MG63 (cell line): ENCODE data around the gene NPIPB2. TPM values are rescaled to one million over a fixed set of nuclear protein-coding genes. Genes with fewer than 3 reads are reported as not detected.
"Not testable (repeated sequence)": the region's sequence is repeated elsewhere in the genome, so short reads cannot be mapped to it uniquely, and the experiment has no call there.

ENCODE experiments used
- DNase-seq: peaks from one replicate; pipeline ENCODE4 v3.0.0-alpha.2; 2020
- H3K27me3 ChIP-seq: fragments of 250-450 bp; sonication (Bioruptor Pico); 2 replicates; pipeline ENCODE4 v1.5.1; 2020; ENCODE audit warnings: mild to moderate bottlenecking, moderate library complexity
- H3K36me3 ChIP-seq: fragments of 250-450 bp; sonication (Bioruptor Pico); 2 replicates; pipeline ENCODE4 v1.5.1; 2020; ENCODE audit warnings: mild to moderate bottlenecking, moderate library complexity
- H3K4me3 ChIP-seq: fragments of 250-450 bp; sonication (Bioruptor Pico); 2 replicates; pipeline ENCODE4 v1.5.1; 2020; ENCODE audit warnings: mild to moderate bottlenecking, moderate library complexity
- H3K9me3 ChIP-seq: fragments of 250-450 bp; sonication (Bioruptor Pico); 2 replicates; pipeline ENCODE4 v1.5.1; 2020; ENCODE audit warnings: mild to moderate bottlenecking, moderate library complexity
- total RNA-seq: library from RNA; depleted of rRNA; stranded (reverse); fragments of >200 nt; shearing (Covaris generic); gene quantifications from 2 replicates; pipeline ENCODE4 v1.2.3, GENCODE V29; 2014; ENCODE audit warnings: low replicate concordance

NPIPB2 gene
- total RNA-seq, 1 experiment from 2014 or later, result not detected

- Histone ChIP-seq H3K4me3 (no peak overlapping the region), H3K36me3 (no peaks in the 10 kb centered on the region), H3K9me3 (no peaks in the 10 kb centered on the region), H3K27me3 (no peaks in the 10 kb centered on the region)
- no peak for DNase-seq
Measured at GRCh38 chr16:11966173-11966572, 24.3 kb upstream of the NPIPB2 start.

- no peak for DNase-seq
Measured at GRCh38 chr16:11964761-11965551, 23.1 kb upstream of the NPIPB2 start, which contains the start of gene TNFRSF17. Gene TNFRSF17, plus strand, starts transcription at chr16:11965210. Its CDS starts 115 bp downstream, at chr16:11965325.

GRCh38 chr16:11963706-11964105 lies 21.9 kb upstream of the NPIPB2 start:
- Histone ChIP-seq H3K4me3 (no peak overlapping the region), H3K27me3 (no peaks in the 10 kb centered on the region), H3K9me3 (no peaks in the 10 kb centered on the region), H3K36me3 (no peaks in the 10 kb centered on the region)
- no peak for DNase-seq

More at GRCh38 chr16:11964761-11965551, 23.1 kb upstream of the NPIPB2 start, which contains the start of gene TNFRSF17:
- Histone ChIP-seq H3K36me3 (no peaks in the 10 kb centered on the region), H3K27me3 (no peaks in the 10 kb centered on the region), H3K4me3 (no peak within 1 kb of the TSS), H3K9me3 (no peaks in the 10 kb centered on the region)

- H3K9me3 ChIP-seq, DNase-seq, H3K36me3 ChIP-seq, H3K27me3 ChIP-seq, H3K4me3 ChIP-seq: not testable (repeated sequence)
Measured at GRCh38 chr16:11962978-11963377, 21.1 kb upstream of the NPIPB2 start.

- not testable (repeated sequence) for H3K27me3 ChIP-seq, H3K9me3 ChIP-seq, DNase-seq, H3K4me3 ChIP-seq, H3K36me3 ChIP-seq
Measured at GRCh38 chr16:11962457-11962856, 20.6 kb upstream of the NPIPB2 start.

GRCh38 chr16:11957591-11958395 lies 15.9 kb upstream of the NPIPB2 start:
- Histone ChIP-seq H3K36me3 (no peaks in the 10 kb centered on the region), H3K4me3 (no peak overlapping the region), H3K9me3 (no peaks in the 10 kb centered on the region), H3K27me3 (no peaks in the 10 kb centered on the region)
- DNase-seq, result peak; percentile 59

- DNase-seq, result no peak
Measured at GRCh38 chr16:11956558-11956957, 14.7 kb upstream of the NPIPB2 start.

GRCh38 chr16:11955713-11956123 lies 13.9 kb upstream of the NPIPB2 start:
- H3K27me3 ChIP-seq, result no peaks in the 10 kb centered on the region
- H3K4me3 ChIP-seq, result no peak overlapping the region
- no peaks in the 10 kb centered on the region for H3K36me3 ChIP-seq
- H3K9me3 ChIP-seq, result no peaks in the 10 kb centered on the region
- peak; percentile 97 for DNase-seq

More at GRCh38 chr16:11956558-11956957, 14.7 kb upstream of the NPIPB2 start:
- H3K27me3 ChIP-seq, result no peaks in the 10 kb centered on the region
- H3K36me3 ChIP-seq, result no peaks in the 10 kb centered on the region
- H3K4me3 ChIP-seq, result no peak overlapping the region
- no peaks in the 10 kb centered on the region for H3K9me3 ChIP-seq

GRCh38 chr16:11953576-11953975 lies 11.7 kb upstream of the NPIPB2 start:
- DNase-seq, result peak; percentile 81
- not testable (repeated sequence) for H3K27me3 ChIP-seq, H3K9me3 ChIP-seq, H3K36me3 ChIP-seq, H3K4me3 ChIP-seq

- no peak overlapping the region for H3K4me3 ChIP-seq
- no peaks in the 10 kb centered on the region for H3K9me3 ChIP-seq
- no peaks in the 10 kb centered on the region for H3K36me3 ChIP-seq
- DNase-seq, result no peak
- no peaks in the 10 kb centered on the region for H3K27me3 ChIP-seq
Measured at GRCh38 chr16:11950388-11950787, 8.5 kb upstream of the NPIPB2 start.

- peak; percentile 22 for DNase-seq
- no peak overlapping the region for H3K4me3 ChIP-seq
- no peaks in the 10 kb centered on the region for H3K9me3 ChIP-seq
Measured at GRCh38 chr16:11949527-11949926, 7.7 kb upstream of the NPIPB2 start.

GRCh38 chr16:11948819-11949218 lies 7.0 kb upstream of the NPIPB2 start:
- no peak for DNase-seq
- no peaks in the 10 kb centered on the region for H3K27me3 ChIP-seq
- H3K9me3 ChIP-seq, result no peaks in the 10 kb centered on the region
- no peak overlapping the region for H3K4me3 ChIP-seq
- H3K36me3 ChIP-seq, result no peaks in the 10 kb centered on the region

More at GRCh38 chr16:11949527-11949926, 7.7 kb upstream of the NPIPB2 start:
- Histone ChIP-seq H3K36me3 (no peaks in the 10 kb centered on the region), H3K27me3 (no peaks in the 10 kb centered on the region)

- Histone ChIP-seq H3K9me3 (no peaks in the 10 kb centered on the region), H3K36me3 (no peaks in the 10 kb centered on the region), H3K27me3 (no peaks in the 10 kb centered on the region), H3K4me3 (no peak overlapping the region)
- no peak for DNase-seq
Measured at GRCh38 chr16:11946433-11946832, 4.6 kb upstream of the NPIPB2 start.

- H3K36me3 ChIP-seq, DNase-seq, H3K9me3 ChIP-seq, H3K4me3 ChIP-seq, H3K27me3 ChIP-seq: not testable (repeated sequence)
Measured at GRCh38 chr16:11927350-11927749, 14.5 kb downstream of the NPIPB2 start.

GRCh38 chr16:11924046-11924445 lies 17.8 kb downstream of the NPIPB2 start:
- not testable (repeated sequence) for H3K9me3 ChIP-seq, DNase-seq, H3K27me3 ChIP-seq, H3K36me3 ChIP-seq, H3K4me3 ChIP-seq

GRCh38 chr16:11916524-11917285 lies 25.1 kb downstream of the NPIPB2 start:
- peak; percentile 69 for DNase-seq
- peak overlapping the region; percentile 79 for H3K4me3 ChIP-seq
- H3K36me3 ChIP-seq, result peaks cover 24% of the 10 kb centered on the region
- no peaks in the 10 kb centered on the region for H3K9me3 ChIP-seq
- no peaks in the 10 kb centered on the region for H3K27me3 ChIP-seq
